Kidney (tissue), 14 donors: Measurements from ENCODE around the gene ACOX3. TPM values are rescaled to one million over a fixed set of nuclear protein-coding genes. Genes with fewer than 3 reads are reported as not detected.
"Not testable (repeated sequence)": the region's sequence is repeated elsewhere in the genome, so short reads cannot be mapped to it uniquely, and the experiment has no call there.

Source experiments
- DNase-seq, 5 donors: peaks; one replicate each; pipeline ENCODE4 v3.0.0-alpha.2; 2013 to 2020
- FAIRE-seq: peaks from 2 replicates; lab custom pipeline; 2012; peaks lifted over from hg19 to GRCh38; lab: Jason Lieb, UNC
- H3K27ac ChIP-seq, 2 donors: one replicate each; pipeline ENCODE4 v1.7.0; 2013; ENCODE audit warnings: low read depth in 2 of 2, low read length in 2 of 2, inconsistent platforms in 1 of 2
- H3K27me3 ChIP-seq: one replicate; pipeline ENCODE4 v1.7.1; 2013; ENCODE audit warnings: low read length, inconsistent platforms; ENCODE audit not compliant: control insufficient read depth, insufficient read depth
- H3K36me3 ChIP-seq, 3 donors: one replicate each; pipeline versions ENCODE4 v1.7.0 to v1.7.1; 2013; ENCODE audit warnings: low read length in 3 of 3, control low read depth in 1 of 3, inconsistent platforms in 1 of 3; ENCODE audit not compliant: insufficient read depth in 3 of 3, control insufficient read depth in 2 of 3
- H3K4me1 ChIP-seq, 3 donors: one replicate each; pipeline versions ENCODE4 v1.7.0 to v1.7.1; 2013; ENCODE audit warnings: low read length in 3 of 3, inconsistent platforms in 1 of 3, low read depth in 1 of 3; ENCODE audit not compliant: control insufficient read depth in 2 of 3, insufficient read depth in 2 of 3
- H3K4me3 ChIP-seq, 3 donors: one replicate each; pipeline versions ENCODE4 v1.7.0 to v1.8.1; 2013; ENCODE audit warnings: low read length in 3 of 3, control low read depth in 1 of 3, inconsistent platforms in 1 of 3
- H3K9ac ChIP-seq, 3 donors: one replicate each; pipeline versions ENCODE4 v1.7.0 to v1.7.1; 2013; ENCODE audit warnings: low read length in 3 of 3, control low read depth in 1 of 3, inconsistent platforms in 1 of 3
- H3K9me3 ChIP-seq, 3 donors: one replicate each; pipeline versions ENCODE4 v1.7.0 to v1.7.1; 2013; ENCODE audit warnings: low read length in 3 of 3, control low read depth in 1 of 3, inconsistent platforms in 1 of 3; ENCODE audit not compliant: control insufficient read depth in 2 of 3, insufficient read depth in 1 of 3
- CTCF ChIP-seq: IDR thresholded peaks from 3 replicates; pipeline ENCODE4 v1.5.1; 2012; ENCODE audit warnings: mild to moderate bottlenecking, moderate library complexity, borderline replicate concordance; ENCODE audit not compliant: insufficient read depth; ENCODE audit errors: extremely low read depth
- intact Hi-C: fragments of 100-400 bp; cut with DNase I; formaldehyde crosslinking; loops from one replicate; pipeline ENCODE4 v1.11.1; 2022
- polyA plus RNA-seq: library from polyadenylated mRNA; stranded (reverse); fragments of 350-450 nt; fragmentation: Illumina TruSeq; extraction: RNeasy Lipid Tissue Mini Kit (QIAGEN cat#74804); gene quantifications from one replicate; pipeline ENCODE4 v1.2.3, GENCODE V29; 2014; ENCODE audit warnings: low read depth, low replicate concordance; ENCODE audit not compliant: insufficient read depth
- total RNA-seq: library from RNA; stranded (reverse); fragmentation: NEBNext Ultra II Directional; extraction: Animal tissue kit (Norgen Biotek cat#: 25700); gene quantifications from one replicate; pipeline ENCODE4 v1.2.1, GENCODE V29; 2021
- donor health status: control.
- donor health status: control.
- donor health status: control.
- donor health status: control.
- donor health status: control.
- donor health status: DM: yes; HTN: yes; CAD: no.
- donor health status: Normal renal cell carcinoma (clear cell type).

ACOX3 gene
- total and polyA plus RNA-seq, 2 donors from 2014 or later, result 10.1 to 21.7 TPM

GRCh38 chr4:8427262-8427661, 13.3 kb downstream of the ACOX3 start:
- Histone ChIP-seq H3K27me3 (no peaks in the 10 kb centered on the region), H3K9ac (peak overlapping the region in 1 of 3 donors; percentile 90), H3K36me3 (peaks cover 0 to 3% (median 0%) of the 10 kb centered on the region in 3 donors), H3K4me1 (peaks cover 0 to 17% (median 8%) of the 10 kb centered on the region in 3 donors), H3K27ac (no peak overlapping the region), H3K9me3 (no peaks in the 10 kb centered on the region), H3K4me3 (peak overlapping the region in 2 of 3 donors; percentile 66 to 91)
- DNase-seq, result no peak
- TF ChIP-seq CTCF, result no peak
- intact Hi-C loops, result no loop called here
- FAIRE-seq, result no peak

GRCh38 chr4:8422786-8423185, 17.7 kb downstream of the ACOX3 start:
- TF ChIP-seq CTCF, result no peak
- Histone ChIP-seq H3K9me3 (no peaks in the 10 kb centered on the region), H3K4me3 (no peak overlapping the region), H3K27ac (no peak overlapping the region), H3K9ac (no peak overlapping the region), H3K36me3 (peaks cover 0 to 4% (median 0%) of the 10 kb centered on the region in 3 donors), H3K4me1 (peaks cover 0 to 12% (median 4%) of the 10 kb centered on the region in 3 donors), H3K27me3 (no peaks in the 10 kb centered on the region)
- intact Hi-C loops, result no loop called here
- FAIRE-seq, result no peak
- no peak for DNase-seq

GRCh38 chr4:8422327-8422726, 18.2 kb downstream of the ACOX3 start:
- Histone ChIP-seq H3K9me3 (no peaks in the 10 kb centered on the region), H3K36me3 (peaks cover 0 to 4% (median 0%) of the 10 kb centered on the region in 3 donors), H3K4me1 (peaks cover 0 to 7% (median under 1%) of the 10 kb centered on the region in 3 donors), H3K4me3 (no peak overlapping the region), H3K27me3 (no peaks in the 10 kb centered on the region), H3K9ac (no peak overlapping the region), H3K27ac (no peak overlapping the region)
- DNase-seq (no peak), FAIRE-seq (no peak)
- no peak for TF ChIP-seq CTCF
- intact Hi-C loops, result no loop called here

DNA sequence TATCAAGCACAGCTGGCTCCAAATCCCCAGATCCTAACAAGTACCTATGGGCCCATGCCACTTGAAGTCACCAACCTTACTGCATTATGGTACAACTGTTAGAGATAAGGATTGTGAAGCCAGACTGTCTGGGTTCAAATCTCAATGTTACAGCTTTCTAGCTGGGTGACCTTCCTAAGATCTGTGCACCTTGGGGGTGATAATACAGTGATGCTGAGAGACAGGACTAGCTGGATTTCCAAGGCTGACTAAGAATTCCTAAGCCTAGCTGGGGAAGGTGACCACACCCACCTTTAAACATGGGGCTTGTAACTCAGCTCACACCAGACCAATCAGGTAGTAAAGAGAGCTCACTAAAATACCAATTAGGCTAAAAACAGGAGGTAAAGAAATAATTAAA, 20.4 kb downstream of the ACOX3 start:
- H3K27me3 ChIP-seq, DNase-seq, H3K27ac ChIP-seq, FAIRE-seq, intact Hi-C loops, H3K9ac ChIP-seq, H3K4me1 ChIP-seq, H3K4me3 ChIP-seq, H3K9me3 ChIP-seq: not testable (repeated sequence)
- peaks cover 0 to 12% (median 3%) of the 10 kb centered on the region in 3 donors for H3K36me3 ChIP-seq
